H1 (cell line): ENCODE data around the gene P3R3URF. TPM values are rescaled to one million over a fixed set of nuclear protein-coding genes. Genes with fewer than 3 reads are reported as not detected.

Experiments used
- CTCF ChIA-PET: fragments of 300-600 bp; sonication (Branson Sonifier 250); formaldehyde crosslinking; loops from one replicate; lab custom pipeline; 2021; ENCODE audit not compliant: partially characterized antibody; lab: Charles Lee
- POLR2A ChIA-PET: fragments of 300-600 bp; sonication (Branson Sonifier 250); formaldehyde crosslinking; loops from one replicate; lab custom pipeline; 2021; ENCODE audit warnings: inconsistent platforms; ENCODE audit not compliant: partially characterized antibody; lab: Charles Lee
- DNase-seq, 2 experiments: peaks; one replicate each; pipeline versions ENCODE4 v3.0.0 to v3.0.0-alpha.2; 2010 to 2022; ENCODE audit warnings: low spot score in 2 of 2, low read depth in 1 of 2, mixed read lengths in 1 of 2
- FAIRE-seq: peaks from 2 replicates; lab custom pipeline; 2011; peaks lifted over from hg19 to GRCh38; lab: Jason Lieb, UNC
- H2AFZ ChIP-seq: 2 replicates; pipeline ENCODE4 v1.8.1; 2012; ENCODE audit warnings: low read length, inconsistent platforms
- H2AK5ac ChIP-seq: 2 replicates; pipeline ENCODE4 v1.6.1; 2013; ENCODE audit warnings: low read depth, low read length
- H2BK120ac ChIP-seq: replicated peaks from 2 replicates; pipeline ENCODE3; 2013; ENCODE audit warnings: low read depth, low read length, inconsistent platforms
- H2BK12ac ChIP-seq: 2 replicates; pipeline ENCODE4 v1.6.1; 2013; ENCODE audit warnings: low read depth, low read length
- H2BK15ac ChIP-seq: 2 replicates; pipeline ENCODE4 v1.6.1; 2013; ENCODE audit warnings: low read length
- H2BK20ac ChIP-seq: 2 replicates; pipeline ENCODE4 v1.6.1; 2013; ENCODE audit warnings: low read length
- H2BK5ac ChIP-seq: 2 replicates; pipeline ENCODE4 v1.6.1; 2013; ENCODE audit warnings: low read depth, low read length
- H3K14ac ChIP-seq: 2 replicates; pipeline ENCODE4 v1.6.1; 2013; ENCODE audit warnings: inconsistent platforms; ENCODE audit not compliant: insufficient read length
- H3K18ac ChIP-seq: 2 replicates; pipeline ENCODE4 v1.6.1; 2013; ENCODE audit warnings: low read length; ENCODE audit errors: extremely low read depth
- H3K23ac ChIP-seq: 2 replicates; pipeline ENCODE4 v1.6.1; 2013; ENCODE audit warnings: inconsistent platforms; ENCODE audit not compliant: insufficient read length
- H3K23me2 ChIP-seq: 2 replicates; pipeline ENCODE4 v1.6.1; 2013; ENCODE audit warnings: low read depth, low read length
- H3K27ac ChIP-seq: 2 replicates; pipeline ENCODE4 v1.6.1; 2011; ENCODE audit warnings: low read depth, low read length, inconsistent platforms
- H3K27me3 ChIP-seq, 4 experiments: replicated peaks in 1 of 4; 1 replicate in 1 of 4; 2 replicates in 3 of 4; pipeline versions ENCODE4 v1.6.1 to v1.8.1; 2011 to 2013; ENCODE audit warnings: low read length in 3 of 4, mild to moderate bottlenecking in 3 of 4, inconsistent platforms in 2 of 4, mixed read lengths in 2 of 4, moderate library complexity in 1 of 4; ENCODE audit not compliant: control insufficient read depth in 3 of 4, insufficient read depth in 3 of 4; ENCODE audit errors: extremely low read depth in 1 of 4
- H3K36me3 ChIP-seq, 4 experiments: 2 replicates each; pipeline versions ENCODE4 v1.6.1 to v1.8.1; 2011 to 2013; ENCODE audit warnings: mild to moderate bottlenecking in 4 of 4, low read length in 3 of 4, moderate library complexity in 2 of 4, control low read depth in 1 of 4, inconsistent platforms in 1 of 4; ENCODE audit not compliant: insufficient read depth in 4 of 4, control insufficient read depth in 2 of 4
- H3K4ac ChIP-seq: replicated peaks from 2 replicates; pipeline ENCODE3; 2013; ENCODE audit warnings: low read length, low read depth, mixed read lengths, inconsistent platforms; ENCODE audit not compliant: insufficient read length
- H3K4me1 ChIP-seq, 4 experiments: replicated peaks in 1 of 4; 1 replicate in 1 of 4; 2 replicates in 3 of 4; pipeline versions ENCODE4 v1.6.1 to v1.8.1; 2011 to 2013; ENCODE audit warnings: low read length in 3 of 4, inconsistent platforms in 2 of 4, mixed read lengths in 1 of 4; ENCODE audit not compliant: insufficient read depth in 4 of 4, control insufficient read depth in 3 of 4
- H3K4me2 ChIP-seq, 2 experiments: 2 replicates each; pipeline versions ENCODE4 v1.6.1 to v1.8.1; 2011 to 2013; ENCODE audit warnings: low read depth in 2 of 2, low read length in 2 of 2, control low read depth in 1 of 2, inconsistent platforms in 1 of 2, mild to moderate bottlenecking in 1 of 2; ENCODE audit not compliant: insufficient read depth in 1 of 2
- H3K4me3 ChIP-seq, 4 experiments: fragments of 200-600, 300-600 bp in 1 of 4; sonication (generic), shearing (Covaris generic), sonication (Bioruptor Twin) in 1 of 4; 2 replicates each; pipeline versions ENCODE4 v1.5.1 to v1.8.1; 2011 to 2016; ENCODE audit warnings: low read length in 4 of 4, low read depth in 3 of 4, control low read depth in 2 of 4, inconsistent platforms in 2 of 4, mild to moderate bottlenecking in 2 of 4, mixed read lengths in 1 of 4, moderate library complexity in 1 of 4; ENCODE audit not compliant: insufficient read depth in 2 of 4; ENCODE audit errors: extremely low read depth in 1 of 4
- H3K56ac ChIP-seq: replicated peaks from 2 replicates; pipeline ENCODE3; 2013; ENCODE audit warnings: low read depth, mild to moderate bottlenecking, mixed read lengths, low read length, inconsistent platforms; ENCODE audit not compliant: insufficient read length
- H3K79me1 ChIP-seq: 2 replicates; pipeline ENCODE4 v1.6.1; 2013; ENCODE audit warnings: low read depth, low read length, control low read depth
- H3K79me2 ChIP-seq, 2 experiments: 2 replicates each; pipeline versions ENCODE4 v1.6.1 to v1.8.1; 2012 to 2013; ENCODE audit warnings: low read length in 2 of 2, mild to moderate bottlenecking in 2 of 2, inconsistent platforms in 1 of 2; ENCODE audit not compliant: insufficient read depth in 2 of 2, control insufficient read depth in 1 of 2
- H3K9ac ChIP-seq, 4 experiments: replicated peaks in 1 of 4; 1 replicate in 1 of 4; 2 replicates in 3 of 4; pipeline versions ENCODE4 v1.6.1 to v1.8.1; 2011 to 2013; ENCODE audit warnings: low read depth in 3 of 4, low read length in 3 of 4, control low read depth in 2 of 4, mild to moderate bottlenecking in 2 of 4, moderate library complexity in 2 of 4, inconsistent platforms in 1 of 4; ENCODE audit errors: extremely low read depth in 1 of 4
- H3K9me3 ChIP-seq, 2 experiments: 2 replicates each; pipeline versions ENCODE4 v1.6.1 to v1.8.1; 2012 to 2013; ENCODE audit warnings: mild to moderate bottlenecking in 2 of 2, moderate library complexity in 2 of 2, control low read depth in 1 of 2, inconsistent platforms in 1 of 2, low read depth in 1 of 2, low read length in 1 of 2, mixed read lengths in 1 of 2; ENCODE audit not compliant: insufficient read depth in 2 of 2
- H4K20me1 ChIP-seq, 2 experiments: replicated peaks in 1 of 2; 2 replicates each; pipeline versions ENCODE3 to v1.8.1; 2011 to 2013; ENCODE audit warnings: inconsistent platforms in 2 of 2, low read length in 2 of 2, mild to moderate bottlenecking in 1 of 2; ENCODE audit not compliant: insufficient read depth in 2 of 2, control insufficient read depth in 1 of 2
- H4K5ac ChIP-seq: 2 replicates; pipeline ENCODE4 v1.6.1; 2013; ENCODE audit warnings: low read length, low read depth, mixed read lengths, inconsistent platforms; ENCODE audit not compliant: insufficient read length
- H4K8ac ChIP-seq: 2 replicates; pipeline ENCODE4 v1.8.0; 2013; ENCODE audit warnings: mild to moderate bottlenecking, moderate library complexity, low read length, inconsistent platforms; ENCODE audit not compliant: insufficient read depth; ENCODE audit errors: extremely low read depth
- H4K91ac ChIP-seq: replicated peaks from 2 replicates; pipeline ENCODE3; 2013; ENCODE audit warnings: low read length, mixed read lengths, inconsistent platforms; ENCODE audit not compliant: insufficient read length
- CEBPB ChIP-seq: IDR thresholded peaks from 2 replicates; pipeline ENCODE4 v1.6.1; 2012; ENCODE audit warnings: low read depth, low read length
- CREB1 ChIP-seq: IDR thresholded peaks from 2 replicates; pipeline ENCODE4 v1.6.1; 2012; ENCODE audit warnings: inconsistent platforms
- KDM1A ChIP-seq: fragments of 200-600, 300-600 bp; sonication (generic); IDR thresholded peaks from 2 replicates; pipeline ENCODE4 v1.7.1; 2016; ENCODE audit warnings: mild to moderate bottlenecking, low read length, borderline replicate concordance
- POLR2A ChIP-seq, 2 experiments: IDR thresholded peaks; 1 replicate in 1 of 2; 2 replicates in 1 of 2; pipeline ENCODE4 v1.6.1; 2011; ENCODE audit warnings: low read depth in 2 of 2, low read length in 2 of 2, mild to moderate bottlenecking in 2 of 2; ENCODE audit errors: control extremely low read depth in 1 of 2
- WGBS, 2 experiments: shearing (Covaris generic) in 1 of 2; methylation state at CpG; one replicate each; pipeline versions ENCODE4 v1.1.6 to v1.1.7; 2013 to 2015; ENCODE audit warnings: low lambda C conversion rate in 2 of 2, mixed read lengths in 2 of 2, inconsistent platforms in 1 of 2, low coverage in 1 of 2, missing lambda C conversion rate in 1 of 2; ENCODE audit not compliant: insufficient replicate concordance in 2 of 2, insufficient coverage in 1 of 2, insufficient read length in 1 of 2; ENCODE audit errors: extremely low coverage in 1 of 2, missing lambda C conversion rate in 1 of 2; 5-methylcytosine and 5-hydroxymethylcytosine counted together
- polyA plus RNA-seq, 7 experiments: library from polyadenylated mRNA; depleted of rRNA in 3 of 7; stranded (reverse) in 5 of 7; unstranded in 2 of 7; fragments of >200 nt in 5 of 7; fragments of 200-250 nt in 2 of 7; gene quantifications; 1 replicate in 5 of 7; 2 replicates in 1 of 7; 4 replicates in 1 of 7; pipeline versions ENCODE4 v1.2.1 to v1.2.3, GENCODE V29; 2011 to 2013; ENCODE audit warnings: missing spikeins in 2 of 7, mixed read lengths in 2 of 7
- total RNA-seq: library from RNA; stranded (reverse); fragmentation: NEBNext Ultra II Directional; extraction: Animal tissue kit (Norgen Biotek cat#: 25700); gene quantifications from 2 replicates; pipeline ENCODE4 v1.2.1, GENCODE V29; 2021

The P3R3URF gene
- total and polyA plus RNA-seq, 2 of the 8 experiments (the other 6 are each of a cell fraction or from before 2014, with no cell fraction given): not detected

DNA sequence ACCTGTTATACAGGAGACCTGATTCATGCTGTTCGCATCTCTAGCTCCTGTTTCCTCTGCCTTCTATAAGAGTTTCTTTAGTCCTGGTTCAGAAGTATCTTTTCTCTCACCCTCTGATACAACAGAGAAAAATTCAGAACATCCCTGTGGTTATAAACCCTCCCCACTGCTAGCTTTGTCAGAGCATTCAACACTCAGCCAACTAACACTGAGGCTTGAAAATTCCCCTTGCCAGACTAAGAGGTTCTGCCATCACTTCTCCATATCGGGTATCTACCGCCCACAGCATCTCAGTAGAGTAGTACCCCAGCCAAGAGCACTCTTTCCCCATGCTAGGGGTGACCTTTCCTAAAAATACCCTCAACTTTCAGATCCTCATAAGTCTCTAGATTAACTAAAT, 24.3 kb downstream of the P3R3URF start:
- Histone ChIP-seq H3K79me2 (no peaks in the 10 kb centered on the region), H3K56ac (no peak overlapping the region), H2AFZ (no peak overlapping the region), H2AK5ac (no peak overlapping the region), H3K79me1 (no peaks in the 10 kb centered on the region), H4K8ac (no peak overlapping the region), H3K4ac (no peak overlapping the region), H3K18ac (no peak overlapping the region), H3K9ac (no peak overlapping the region), H3K27ac (no peak overlapping the region), H2BK20ac (no peak overlapping the region), H3K36me3 (no peaks in the 10 kb centered on the region), H3K9me3 (no peaks in the 10 kb centered on the region), H2BK120ac (no peak overlapping the region), H4K91ac (no peak overlapping the region), H3K4me2 (no peak overlapping the region), H3K4me1 (no peaks in the 10 kb centered on the region)
- CTCF ChIA-PET: interaction anchor here (0.5 to 1.2 kb wide), 3 partner anchors 11 to 779 kb away, joined by 3 to 4 read pairs (median 3); no protein-coding TSS in a partner anchor
- TF ChIP-seq CEBPB (no peak), POLR2A (IDR thresholded peaks at IDR 0.05; ENCODE audit: control extremely low read depth in 1 of 2, low read depth in 2 of 2, low read length in 2 of 2) (no peak), CREB1 (no peak), KDM1A (no peak)
- TF ChIP-seq, all 59 proteins: peak for 0
- Histone ChIP-seq H2BK5ac (no peak overlapping the region), H3K23me2 (no peaks in the 10 kb centered on the region), H3K14ac (no peak overlapping the region), H3K27me3 (no peaks in the 10 kb centered on the region), H4K5ac (no peak overlapping the region), H4K20me1 (no peaks in the 10 kb centered on the region), H3K4me3 (no peak overlapping the region), H3K23ac (no peak overlapping the region), H2BK12ac (no peak overlapping the region), H2BK15ac (no peak overlapping the region)
- WGBS, 2 experiments: 96% methylated on average over 3 of the region's 3 CpGs; no CpG with 5 or more reads in 1 of the 2 experiments
- DNase-seq (no peak), FAIRE-seq (no peak)
- POLR2A ChIA-PET: interaction anchor here (1.3 kb wide), 1 partner anchor 20 kb away, joined by 5 read pairs; the partner anchor contains the start of gene PIK3R3
